Measurements from ENCODE around the gene EFNB1. TPM values are rescaled to one million over a fixed set of nuclear protein-coding genes. Genes with fewer than 3 reads are reported as not detected.
A peak's percentile ranks its signal among the peaks of the same experiment; 100 is the strongest.
"Not testable (repeated sequence)": the region's sequence is repeated elsewhere in the genome, so short reads cannot be mapped to it uniquely, and the experiment has no call there.

The EFNB1 gene
- 64.8 and 71.7 TPM in 2 replicates for total RNA-seq

- peak; percentile 89 for DNase-seq (ENCODE audit: low read depth, low spot score)
These were observed at the start of gene EFNB1 for GRCh38 chrX:68828740-68829581. EFNB1 (plus strand) TSS chrX:68829021; CDS start chrX:68829777, 756 bp downstream.

GRCh38 chrX:68781295-68781694 lies 47.5 kb upstream of the EFNB1 start:
- not testable (repeated sequence) for DNase-seq (ENCODE audit: low read depth, low spot score)

- DNase-seq (ENCODE audit: low read depth, low spot score) = no peak
These were observed 44.0 kb upstream of the EFNB1 start for GRCh38 chrX:68784816-68785215.

- DNase-seq (ENCODE audit: low read depth, low spot score) = not testable (repeated sequence)
These were observed 42.2 kb upstream of the EFNB1 start for GRCh38 chrX:68786581-68786980.

GRCh38 chrX:68789966-68790365 lies 38.9 kb upstream of the EFNB1 start:
- DNase-seq (ENCODE audit: low read depth, low spot score) = no peak

GRCh38 chrX:68792083-68792482 lies 36.7 kb upstream of the EFNB1 start:
- no peak for DNase-seq (ENCODE audit: low read depth, low spot score)

GRCh38 chrX:68794461-68794860 lies 34.4 kb upstream of the EFNB1 start:
- no peak for DNase-seq (ENCODE audit: low read depth, low spot score)

- DNase-seq (ENCODE audit: low read depth, low spot score) = no peak
These were observed 33.1 kb upstream of the EFNB1 start for GRCh38 chrX:68795741-68796140.

- not testable (repeated sequence) for DNase-seq (ENCODE audit: low read depth, low spot score)
These were observed 30.4 kb upstream of the EFNB1 start for GRCh38 chrX:68798400-68798799.

- DNase-seq (ENCODE audit: low read depth, low spot score) = no peak
These were observed 27.0 kb upstream of the EFNB1 start for GRCh38 chrX:68801737-68802290.

- DNase-seq (ENCODE audit: low read depth, low spot score) = no peak
These were observed 21.0 kb upstream of the EFNB1 start for GRCh38 chrX:68807818-68808217.

- no peak for DNase-seq (ENCODE audit: low read depth, low spot score)
These were observed 20.0 kb upstream of the EFNB1 start for GRCh38 chrX:68808686-68809357.

- no peak for DNase-seq (ENCODE audit: low read depth, low spot score)
These were observed 8.2 kb upstream of the EFNB1 start for GRCh38 chrX:68820476-68821110.

- DNase-seq (ENCODE audit: low read depth, low spot score) = no peak
These were observed 7.2 kb upstream of the EFNB1 start for GRCh38 chrX:68821616-68822015.

GRCh38 chrX:68822641-68823410 lies 6.0 kb upstream of the EFNB1 start:
- DNase-seq (ENCODE audit: low read depth, low spot score) = no peak

- DNase-seq (ENCODE audit: low read depth, low spot score) = no peak
These were observed 5.2 kb upstream of the EFNB1 start for GRCh38 chrX:68823413-68824151.

- DNase-seq (ENCODE audit: low read depth, low spot score) = no peak
These were observed 4.7 kb upstream of the EFNB1 start for GRCh38 chrX:68824152-68824433.

- DNase-seq (ENCODE audit: low read depth, low spot score) = no peak
These were observed 4.2 kb upstream of the EFNB1 start for GRCh38 chrX:68824565-68825125.

- no peak for DNase-seq (ENCODE audit: low read depth, low spot score)
These were observed 2.5 kb upstream of the EFNB1 start for GRCh38 chrX:68826113-68826980.
